HG02938 (cell line): ENCODE data around the gene MARCHF9.

ENCODE experiments used
- ATAC-seq: cut with Tn5 transposase; IDR thresholded peaks from one replicate; pipeline ENCODE4 v1.9.1; 2021; ENCODE audit warnings: mild to moderate bottlenecking, moderate library complexity; ENCODE audit not compliant: unreplicated experiment

Gene MARCHF9

DNA sequence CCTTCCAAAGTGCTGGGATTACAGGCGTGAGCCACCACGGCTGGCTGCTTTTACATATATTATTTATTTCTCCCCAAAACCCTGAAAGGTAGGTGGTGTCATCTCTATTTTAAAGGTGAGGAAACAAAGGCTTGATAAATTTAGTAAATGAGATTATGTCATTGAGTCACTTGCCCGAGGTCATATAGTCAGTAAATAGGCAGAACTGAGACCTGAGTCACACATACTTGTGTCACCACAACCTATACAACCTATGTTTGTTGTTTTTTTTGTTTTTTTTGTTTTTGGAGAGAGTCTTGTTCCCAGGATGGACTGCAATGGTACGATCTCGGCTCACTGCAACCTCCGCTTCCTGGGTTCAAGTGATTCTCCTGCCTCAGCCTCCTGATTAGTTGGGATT, 40.5 kb downstream of the MARCHF9 start:
- no peak for ATAC-seq

DNA sequence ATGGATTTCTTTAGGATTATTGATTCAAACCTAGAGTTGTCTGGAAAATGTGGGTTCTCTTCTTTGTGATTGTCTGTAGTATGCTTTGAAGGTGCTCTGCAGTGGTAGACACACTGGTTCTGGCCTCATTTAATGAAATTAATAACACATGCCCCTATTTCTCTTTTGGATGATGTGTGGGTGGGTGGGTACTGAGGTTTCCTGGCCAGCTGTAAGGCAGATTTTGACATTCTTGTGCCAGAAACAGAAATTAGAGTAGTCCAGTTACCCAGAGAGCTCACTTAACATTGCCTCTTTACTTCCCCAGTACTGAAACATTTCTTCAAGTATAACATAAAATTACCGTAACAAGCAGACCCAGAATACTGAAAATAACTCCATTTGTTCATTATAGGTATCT, 42.1 kb downstream of the MARCHF9 start:
- ATAC-seq, result no peak

DNA sequence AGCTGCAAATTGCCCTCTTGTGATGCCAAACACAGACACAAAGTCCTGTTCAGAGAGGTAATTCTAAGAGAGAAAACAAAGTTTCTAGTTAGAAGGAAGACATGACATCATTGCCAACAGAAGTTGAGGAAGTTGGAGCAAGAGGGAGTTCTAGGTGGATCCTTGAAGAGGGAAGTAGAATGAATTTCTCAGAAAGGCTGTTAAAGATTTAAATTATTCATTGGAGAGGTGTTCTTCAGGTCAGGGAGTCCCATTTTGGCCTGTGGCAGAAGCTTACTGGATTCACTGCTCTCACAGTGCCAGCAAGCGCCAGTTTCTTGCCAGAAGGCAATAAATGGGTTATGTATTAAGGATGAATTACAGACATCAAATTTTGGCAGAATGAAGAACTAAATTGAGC, 43.0 kb downstream of the MARCHF9 start:
- no peak for ATAC-seq

DNA sequence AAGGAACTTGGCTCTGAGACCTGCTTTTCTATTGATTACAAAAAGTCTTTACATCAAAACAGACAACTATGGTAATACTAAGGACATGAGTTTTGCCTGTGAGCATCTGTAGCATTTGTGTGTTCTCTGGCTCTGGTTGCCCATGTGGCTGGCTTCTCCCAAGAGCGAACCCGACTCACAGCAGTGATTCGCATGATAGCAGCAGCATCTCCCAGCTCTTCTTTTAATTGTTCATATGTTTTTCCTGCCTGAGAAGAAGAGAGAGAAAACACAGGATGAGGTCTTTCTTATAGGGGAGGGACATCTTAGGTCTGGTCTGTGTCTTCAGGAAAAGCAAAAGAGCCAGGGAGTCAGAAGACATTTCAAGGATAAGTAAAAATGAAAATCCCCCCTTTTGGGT, 46.1 kb downstream of the MARCHF9 start:
- ATAC-seq, result no peak

DNA sequence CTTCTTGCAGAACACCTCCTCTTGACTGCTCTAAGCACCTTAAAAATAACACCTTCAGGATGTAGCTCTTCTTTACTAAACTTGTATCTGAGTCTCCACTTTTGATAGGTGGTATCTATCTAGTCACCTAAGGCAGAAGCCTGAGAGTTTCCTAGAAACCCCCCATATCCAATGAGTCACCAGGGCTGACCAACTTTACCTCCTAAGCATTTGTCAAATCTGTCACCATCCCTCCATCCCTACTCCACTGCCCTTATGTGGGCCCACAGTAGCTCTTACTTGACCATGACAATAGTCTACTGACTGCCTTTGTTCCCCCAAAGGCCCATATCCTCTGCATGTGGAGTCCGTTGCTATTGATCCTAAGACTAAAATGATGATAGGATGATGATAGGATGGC, 47.7 kb downstream of the MARCHF9 start:
- no peak for ATAC-seq

DNA sequence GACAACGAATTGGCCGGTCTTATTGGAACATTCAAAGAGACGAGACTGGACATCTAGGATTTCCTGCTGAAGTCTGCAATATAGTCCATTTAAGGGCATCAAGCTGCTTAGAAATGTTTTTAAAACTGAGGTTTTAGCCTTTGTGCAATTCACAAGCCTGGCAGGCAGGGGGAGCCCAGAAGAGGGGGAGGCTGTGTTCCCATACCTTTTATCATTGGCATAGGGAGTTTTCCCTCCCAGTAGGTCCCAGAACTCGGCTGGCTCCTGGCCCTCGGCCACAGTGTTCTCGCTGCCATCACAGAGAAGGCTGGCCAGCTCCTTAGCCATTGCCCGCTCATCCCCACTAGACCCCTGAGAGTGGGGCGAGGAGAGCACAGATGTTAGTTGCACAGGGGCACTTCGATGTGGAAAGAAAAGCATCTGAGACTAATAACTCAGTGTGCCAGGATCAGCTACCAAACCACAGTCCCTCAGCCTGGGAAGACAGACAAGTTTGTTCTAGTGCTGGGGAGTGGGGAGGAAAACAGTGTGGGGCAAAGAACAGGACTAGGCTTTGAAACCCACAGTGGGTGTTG, 48.5 kb downstream of the MARCHF9 start:
- ATAC-seq, result no peak

DNA sequence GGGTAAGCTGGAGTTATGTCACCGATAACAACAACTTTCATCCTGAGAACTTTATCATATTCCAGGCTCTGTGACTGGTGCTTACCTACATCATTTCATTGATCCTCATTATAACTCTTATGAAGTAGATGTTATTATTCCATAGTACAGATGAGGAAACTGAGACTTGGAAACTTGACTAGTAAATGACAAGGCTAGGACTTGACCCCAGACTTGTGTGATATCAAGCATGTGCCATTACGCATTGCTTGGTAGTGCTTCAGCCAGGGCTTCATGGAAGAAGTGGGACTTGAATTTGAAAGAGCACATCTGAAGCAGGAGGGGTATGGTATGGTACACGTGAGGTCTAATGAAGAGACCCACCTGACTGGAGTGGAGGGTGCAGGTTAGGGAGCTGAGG, 51.8 kb downstream of the MARCHF9 start:
- no peak for ATAC-seq

DNA sequence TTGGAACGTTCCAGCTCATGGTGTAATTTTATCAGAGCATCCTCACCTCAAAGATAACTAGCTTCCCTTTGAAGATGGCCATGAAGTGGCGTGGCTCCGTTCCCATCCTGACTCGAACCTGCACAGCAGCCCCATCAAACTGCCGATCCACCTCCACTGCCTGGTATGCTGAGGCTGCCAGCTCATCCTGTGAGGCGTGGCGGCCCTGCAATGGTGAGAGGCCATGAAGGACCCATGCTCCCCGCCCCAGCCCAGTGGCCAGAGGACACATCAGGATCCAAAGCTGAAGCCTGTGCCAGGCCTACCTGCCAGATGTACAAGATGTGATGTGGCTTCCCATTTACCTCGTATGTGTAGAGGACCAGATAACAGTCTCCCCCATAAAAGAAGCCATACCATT, 52.4 kb downstream of the MARCHF9 start:
- ATAC-seq, result no peak

DNA sequence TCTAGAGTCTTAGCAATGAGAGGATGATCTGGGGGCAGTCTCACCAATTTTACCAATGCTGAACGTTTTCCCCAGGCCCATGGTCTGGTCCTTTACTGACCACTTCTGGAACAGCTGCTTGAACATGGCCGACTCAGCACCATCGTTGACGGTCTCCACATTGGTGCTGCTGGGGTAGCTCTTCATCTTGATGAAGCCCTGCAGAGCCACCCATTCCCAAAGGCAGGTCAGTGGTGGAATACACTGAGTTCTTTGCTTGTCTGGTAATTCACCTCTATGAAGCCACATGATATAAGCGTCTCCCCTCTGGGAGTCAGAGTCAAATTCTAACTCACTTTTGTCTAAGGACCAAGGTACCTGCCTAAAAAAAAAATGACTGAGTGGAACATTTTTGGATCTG, 53.4 kb downstream of the MARCHF9 start:
- no peak for ATAC-seq

DNA sequence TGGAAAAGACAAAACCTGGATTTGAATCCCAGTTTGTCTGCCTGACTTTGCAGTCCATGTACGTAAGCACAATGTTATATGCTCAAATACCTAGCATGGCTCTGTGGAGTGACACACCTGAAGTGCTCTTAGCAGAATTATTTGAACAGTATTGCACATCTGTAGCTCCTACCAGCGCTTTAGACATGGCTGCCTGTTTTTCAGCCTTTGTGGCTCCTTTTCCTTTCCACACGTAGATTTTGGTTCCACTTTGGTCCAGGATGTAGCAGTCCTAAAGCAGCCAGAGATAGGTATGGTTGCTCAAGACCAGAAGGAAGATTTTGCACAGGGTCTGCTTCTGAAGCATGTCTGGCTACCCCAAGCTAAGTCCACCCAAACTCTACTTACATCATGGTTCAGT, 54.5 kb downstream of the MARCHF9 start:
- ATAC-seq, result no peak
